ENCODE measurements around the gene CBFA2T2. TPM values are rescaled to one million over a fixed set of nuclear protein-coding genes. Genes with fewer than 3 reads are reported as not detected.
"Not testable (repeated sequence)": the region's sequence is repeated elsewhere in the genome, so short reads cannot be mapped to it uniquely, and the experiment has no call there.

CBFA2T2 gene
- polyA plus RNA-seq, 4 donors = 6.5 to 30.3 (median 9.2) TPM

GRCh38 chr20:33591901-33592300 is 102.0 kb downstream of the CBFA2T2 start:
- not testable (repeated sequence) for H3K4me3 ChIP-seq (ENCODE audit: low read depth in 1 of 3, low read length in 3 of 3); H3K4me1 ChIP-seq (ENCODE audit: control insufficient read depth in 3 of 3, insufficient read depth in 2 of 3, low read depth in 1 of 3, low read length in 2 of 3); H3K36me3 ChIP-seq (ENCODE audit: control insufficient read depth in 3 of 3, insufficient read depth in 2 of 3, low read depth in 1 of 3, low read length in 3 of 3); H3K9me3 ChIP-seq (ENCODE audit: control insufficient read depth in 2 of 2, insufficient read depth in 1 of 2, low read depth in 1 of 2, low read length in 1 of 2); FAIRE-seq; DNase-seq; H3K27ac ChIP-seq (ENCODE audit: low read depth in 1 of 3, low read length in 2 of 3); H3K27me3 ChIP-seq (ENCODE audit: control insufficient read depth in 3 of 3, insufficient read depth in 3 of 3, low read length in 3 of 3)
- 70 to 81% (median 76%) methylated on average over 9 of the region's 9 CpGs for WGBS, 3 donors

- H3K27me3 ChIP-seq (ENCODE audit: control insufficient read depth in 3 of 3, insufficient read depth in 3 of 3, low read length in 3 of 3) = no peaks in the 10 kb centered on the region
- WGBS, 3 donors = 70 to 76% (median 75%) methylated on average over 2 of the region's 2 CpGs
- no peak overlapping the region for H3K27ac ChIP-seq (ENCODE audit: low read depth in 1 of 3, low read length in 2 of 3)
- no peaks in the 10 kb centered on the region for H3K4me1 ChIP-seq (ENCODE audit: control insufficient read depth in 3 of 3, insufficient read depth in 2 of 3, low read depth in 1 of 3, low read length in 2 of 3)
- no peak for DNase-seq
- H3K4me3 ChIP-seq (ENCODE audit: low read depth in 1 of 3, low read length in 3 of 3) = no peak overlapping the region
- FAIRE-seq = no peak
- H3K9me3 ChIP-seq (ENCODE audit: control insufficient read depth in 2 of 2, insufficient read depth in 1 of 2, low read depth in 1 of 2, low read length in 1 of 2) = no peaks in the 10 kb centered on the region
- H3K36me3 ChIP-seq (ENCODE audit: control insufficient read depth in 3 of 3, insufficient read depth in 2 of 3, low read depth in 1 of 3, low read length in 3 of 3) = peaks cover 0 to 9% (median 0%) of the 10 kb centered on the region in 3 donors
Measured at GRCh38 chr20:33594743-33595142, 104.8 kb downstream of the CBFA2T2 start.

GRCh38 chr20:33600414-33600813 is 110.5 kb downstream of the CBFA2T2 start:
- Histone ChIP-seq H3K9me3 (ENCODE audit: control insufficient read depth in 2 of 2, insufficient read depth in 1 of 2, low read depth in 1 of 2, low read length in 1 of 2) (no peaks in the 10 kb centered on the region), H3K36me3 (ENCODE audit: control insufficient read depth in 3 of 3, insufficient read depth in 2 of 3, low read depth in 1 of 3, low read length in 3 of 3) (peaks cover 0 to 19% (median 0%) of the 10 kb centered on the region in 3 donors), H3K4me1 (ENCODE audit: control insufficient read depth in 3 of 3, insufficient read depth in 2 of 3, low read depth in 1 of 3, low read length in 2 of 3) (peaks cover 0 to 4% (median 0%) of the 10 kb centered on the region in 3 donors), H3K27ac (ENCODE audit: low read depth in 1 of 3, low read length in 2 of 3) (no peak overlapping the region), H3K27me3 (ENCODE audit: control insufficient read depth in 3 of 3, insufficient read depth in 3 of 3, low read length in 3 of 3) (no peaks in the 10 kb centered on the region), H3K4me3 (ENCODE audit: low read depth in 1 of 3, low read length in 3 of 3) (no peak overlapping the region)
- no peak for DNase-seq
- whole genome bisulfite sequencing, 3 donors = 86 to 91% (median 91%) methylated on average over 4 of the region's 4 CpGs
- FAIRE-seq = no peak

GRCh38 chr20:33600981-33601380 is 111.1 kb downstream of the CBFA2T2 start:
- 96 to 97% (median 96%) methylated on average over 8 of the region's 8 CpGs for WGBS, 3 donors
- DNase-seq (no peak), FAIRE-seq (no peak)
- H3K36me3 ChIP-seq (ENCODE audit: control insufficient read depth in 3 of 3, insufficient read depth in 2 of 3, low read depth in 1 of 3, low read length in 3 of 3) = peaks cover 0 to 19% (median 0%) of the 10 kb centered on the region in 3 donors
- peaks cover 0 to 4% (median 0%) of the 10 kb centered on the region in 3 donors for H3K4me1 ChIP-seq (ENCODE audit: control insufficient read depth in 3 of 3, insufficient read depth in 2 of 3, low read depth in 1 of 3, low read length in 2 of 3)
- H3K4me3 ChIP-seq (ENCODE audit: low read depth in 1 of 3, low read length in 3 of 3) = no peak overlapping the region
- no peaks in the 10 kb centered on the region for H3K9me3 ChIP-seq (ENCODE audit: control insufficient read depth in 2 of 2, insufficient read depth in 1 of 2, low read depth in 1 of 2, low read length in 1 of 2)
- no peak overlapping the region for H3K27ac ChIP-seq (ENCODE audit: low read depth in 1 of 3, low read length in 2 of 3)
- H3K27me3 ChIP-seq (ENCODE audit: control insufficient read depth in 3 of 3, insufficient read depth in 3 of 3, low read length in 3 of 3) = no peaks in the 10 kb centered on the region

- Histone ChIP-seq H3K36me3 (ENCODE audit: control insufficient read depth in 3 of 3, insufficient read depth in 2 of 3, low read depth in 1 of 3, low read length in 3 of 3) (peaks cover 0 to 20% (median 2%) of the 10 kb centered on the region in 3 donors), H3K9me3 (ENCODE audit: control insufficient read depth in 2 of 2, insufficient read depth in 1 of 2, low read depth in 1 of 2, low read length in 1 of 2) (no peaks in the 10 kb centered on the region), H3K4me1 (ENCODE audit: control insufficient read depth in 3 of 3, insufficient read depth in 2 of 3, low read depth in 1 of 3, low read length in 2 of 3) (peaks cover 0 to 4% (median 0%) of the 10 kb centered on the region in 3 donors), H3K27me3 (ENCODE audit: control insufficient read depth in 3 of 3, insufficient read depth in 3 of 3, low read length in 3 of 3) (no peaks in the 10 kb centered on the region), H3K27ac (ENCODE audit: low read depth in 1 of 3, low read length in 2 of 3) (no peak overlapping the region), H3K4me3 (ENCODE audit: low read depth in 1 of 3, low read length in 3 of 3) (no peak overlapping the region)
- 93 to 95% (median 94%) methylated on average over 5 of the region's 5 CpGs for WGBS, 3 donors
- FAIRE-seq = no peak
- no peak for DNase-seq
Measured at GRCh38 chr20:33601861-33602260, 112.0 kb downstream of the CBFA2T2 start.

GRCh38 chr20:33602826-33603590 is 113.1 kb downstream of the CBFA2T2 start:
- no peak for FAIRE-seq
- 50 to 51% (median 50%) methylated on average over 5 of the region's 5 CpGs for WGBS, 3 donors
- H3K4me1 ChIP-seq (ENCODE audit: control insufficient read depth in 3 of 3, insufficient read depth in 2 of 3, low read depth in 1 of 3, low read length in 2 of 3) = peaks cover 0 to 4% (median 0%) of the 10 kb centered on the region in 3 donors
- no peaks in the 10 kb centered on the region for H3K9me3 ChIP-seq (ENCODE audit: control insufficient read depth in 2 of 2, insufficient read depth in 1 of 2, low read depth in 1 of 2, low read length in 1 of 2)
- peaks cover 0 to 13% (median 3%) of the 10 kb centered on the region in 3 donors for H3K36me3 ChIP-seq (ENCODE audit: control insufficient read depth in 3 of 3, insufficient read depth in 2 of 3, low read depth in 1 of 3, low read length in 3 of 3)
- no peaks in the 10 kb centered on the region for H3K27me3 ChIP-seq (ENCODE audit: control insufficient read depth in 3 of 3, insufficient read depth in 3 of 3, low read length in 3 of 3)
- no peak overlapping the region for H3K4me3 ChIP-seq (ENCODE audit: low read depth in 1 of 3, low read length in 3 of 3)
- H3K27ac ChIP-seq (ENCODE audit: low read depth in 1 of 3, low read length in 2 of 3) = peak overlapping the region in 1 of 3 donors; percentile 13
- peak; percentile 25 to 41 for DNase-seq

GRCh38 chr20:33604084-33604990 is 114.4 kb downstream of the CBFA2T2 start:
- DNase-seq = no peak
- Histone ChIP-seq H3K36me3 (ENCODE audit: control insufficient read depth in 3 of 3, insufficient read depth in 2 of 3, low read depth in 1 of 3, low read length in 3 of 3) (peaks cover 0 to 16% (median 3%) of the 10 kb centered on the region in 3 donors), H3K9me3 (ENCODE audit: control insufficient read depth in 2 of 2, insufficient read depth in 1 of 2, low read depth in 1 of 2, low read length in 1 of 2) (no peaks in the 10 kb centered on the region), H3K4me1 (ENCODE audit: control insufficient read depth in 3 of 3, insufficient read depth in 2 of 3, low read depth in 1 of 3, low read length in 2 of 3) (peaks cover 0 to 4% (median 0%) of the 10 kb centered on the region in 3 donors), H3K4me3 (ENCODE audit: low read depth in 1 of 3, low read length in 3 of 3) (no peak overlapping the region), H3K27ac (ENCODE audit: low read depth in 1 of 3, low read length in 2 of 3) (no peak overlapping the region), H3K27me3 (ENCODE audit: control insufficient read depth in 3 of 3, insufficient read depth in 3 of 3, low read length in 3 of 3) (no peaks in the 10 kb centered on the region)
- FAIRE-seq = no peak
- WGBS, 3 donors = 84% methylated on average over 5 of the region's 5 CpGs

- FAIRE-seq = no peak
Measured at GRCh38 chr20:33604991-33605370, 115.1 kb downstream of the CBFA2T2 start.

More at GRCh38 chr20:33604991-33605370, 115.1 kb downstream of the CBFA2T2 start:
- Histone ChIP-seq H3K27me3 (ENCODE audit: control insufficient read depth in 3 of 3, insufficient read depth in 3 of 3, low read length in 3 of 3) (no peaks in the 10 kb centered on the region), H3K27ac (ENCODE audit: low read depth in 1 of 3, low read length in 2 of 3) (no peak overlapping the region), H3K4me1 (ENCODE audit: control insufficient read depth in 3 of 3, insufficient read depth in 2 of 3, low read depth in 1 of 3, low read length in 2 of 3) (peaks cover 0 to 4% (median 0%) of the 10 kb centered on the region in 3 donors), H3K4me3 (ENCODE audit: low read depth in 1 of 3, low read length in 3 of 3) (no peak overlapping the region), H3K9me3 (ENCODE audit: control insufficient read depth in 2 of 2, insufficient read depth in 1 of 2, low read depth in 1 of 2, low read length in 1 of 2) (no peaks in the 10 kb centered on the region), H3K36me3 (ENCODE audit: control insufficient read depth in 3 of 3, insufficient read depth in 2 of 3, low read depth in 1 of 3, low read length in 3 of 3) (peaks cover 0 to 19% (median 3%) of the 10 kb centered on the region in 3 donors)
- WGBS, 3 donors = 43 to 63% (median 53%) methylated on average over 1 of the region's 1 CpG
- DNase-seq = no peak

Data from small intestine (tissue), 7 donors.